ENCODE results near the gene ATG10. TPM values are rescaled to one million over a fixed set of nuclear protein-coding genes. Genes with fewer than 3 reads are reported as not detected.
A peak's percentile ranks its signal among the peaks of the same experiment; 100 is the strongest.

The ATG10 gene
- total RNA-seq, 1 experiment from 2014 or later, result 12.2 TPM

- TF ChIP-seq ARID4B (CRISPR knock-in tag; IDR thresholded peaks at IDR 0.05; ENCODE audit: borderline replicate concordance) (no peak), ZNF416 (CRISPR knock-in tag; IDR thresholded peaks at IDR 0.05) (no peak), FOXP1 (CRISPR knock-in tag; IDR thresholded peaks at IDR 0.05; ENCODE audit: borderline replicate concordance) (no peak), ZNF263 (CRISPR knock-in tag; IDR thresholded peaks at IDR 0.05; ENCODE audit: low read depth) (no peak)
These were observed 212.0 kb downstream of the ATG10 start (continued) for GRCh38 chr5:82183828-82184227.

- peak overlapping the region; percentile 59; the same call in 1 of the 2 replicates for H3K27ac Mint-ChIP-seq
- ATAC-seq (no peak), DNase-seq (ENCODE audit: low spot score) (no peak)
- POLR2A ChIA-PET, result no interaction called here
- no peaks in the 10 kb centered on the region for H3K36me3 Mint-ChIP-seq
- TF ChIP-seq PRDM15 (CRISPR knock-in tag; IDR thresholded peaks at IDR 0.05) (no peak), CTCF (IDR thresholded peaks at IDR 0.05) (no peak), ZNF396 (CRISPR knock-in tag; IDR thresholded peaks at IDR 0.05; ENCODE audit: borderline replicate concordance) (no peak), NFATC4 (CRISPR knock-in tag; IDR thresholded peaks at IDR 0.05) (no peak), USF1 (CRISPR knock-in tag; IDR thresholded peaks at IDR 0.05) (no peak), ATF6 (CRISPR knock-in tag; IDR thresholded peaks at IDR 0.05) (no peak), EMX1 (CRISPR knock-in tag; IDR thresholded peaks at IDR 0.05) (no peak), ZMAT4 (CRISPR knock-in tag; IDR thresholded peaks at IDR 0.05) (no peak), ZNF219 (CRISPR knock-in tag; IDR thresholded peaks at IDR 0.05; ENCODE audit: borderline replicate concordance) (no peak)
- CTCF ChIA-PET, result no interaction called here
- no peaks in the 10 kb centered on the region for H3K4me1 Mint-ChIP-seq
- H3K9me3 Mint-ChIP-seq, result no peaks in the 10 kb centered on the region
- no peak overlapping the region for H3K4me3 Mint-ChIP-seq
- no peaks in the 10 kb centered on the region; the same call in 1 of the 2 replicates for H3K27me3 Mint-ChIP-seq (ENCODE audit: low read depth)
These were observed 214.0 kb downstream of the ATG10 start for GRCh38 chr5:82185851-82186250.

Measured in WTC11 (cell line).